Gastrocnemius medialis (tissue), 4 donors: Measurements from ENCODE around the gene EPS8L1.

Experiments used
- CTCF ChIP-seq, 5 experiments: fragments of 450-650 bp in 3 of 5; fragments of 200-600 bp in 2 of 5; sonication (generic) in 2 of 5; IDR thresholded peaks in 4 of 5; conservative IDR thresholded peaks in 1 of 5; 1 replicate in 4 of 5; 2 replicates in 1 of 5; pipeline ENCODE4 v1.5.1; 2016 to 2019; ENCODE audit warnings: antibody characterized with exemption in 5 of 5, mild to moderate bottlenecking in 3 of 5, moderate library complexity in 3 of 5
- POLR2A ChIP-seq, 2 donors: fragments of 450-650 bp; IDR thresholded peaks; one replicate each; pipeline ENCODE4 v1.6.1; 2017; ENCODE audit warnings: antibody characterized with exemption in 2 of 2, mild to moderate bottlenecking in 2 of 2, moderate library complexity in 2 of 2

GRCh38 chr19:55041627-55042343, 33.9 kb upstream of the EPS8L1 start:
- no peak for TF ChIP-seq CTCF (IDR thresholded peaks at IDR 0.05 in 4 of 5, conservative IDR thresholded peaks at IDR 0.05 in 1 of 5)
- no peak for TF ChIP-seq POLR2A (IDR thresholded peaks at IDR 0.05)
